ENCODE data around the gene SEL1L3.

DNA sequence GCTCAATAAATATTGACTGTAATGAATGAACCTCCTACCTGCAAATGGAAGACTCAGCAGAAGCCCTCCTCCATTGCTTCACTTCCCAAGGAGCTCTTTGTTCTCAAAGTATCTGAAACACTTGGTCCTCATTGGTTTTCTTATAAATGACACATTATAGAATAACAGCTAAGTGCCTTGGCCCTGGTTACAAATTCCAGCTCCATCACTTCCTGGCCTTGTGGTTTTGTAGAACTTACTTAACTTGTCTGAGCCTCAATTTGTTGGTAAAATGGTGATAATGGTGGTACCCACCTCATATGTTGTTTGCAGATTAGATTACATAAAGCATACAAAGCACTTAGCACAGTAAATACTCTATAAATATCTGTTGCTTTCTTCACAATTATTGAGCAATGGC lies 26.0 kb upstream of the SEL1L3 start:
- TF ChIP-seq KLF16 (IDR thresholded peaks at IDR 0.05) (no peak), MIER1 (IDR thresholded peaks at IDR 0.05; ENCODE audit: low read depth) (no peak), FOXK2 (conservative IDR thresholded peaks at IDR 0.05 in 1 of 2, IDR thresholded peaks at IDR 0.05 in 1 of 2; ENCODE audit: low read depth in 2 of 2) (no peak), SMC3 (conservative IDR thresholded peaks at IDR 0.05; ENCODE audit: insufficient read depth, low read depth, low read length) (no peak), IFI16 (CRISPR knock-in tag; IDR thresholded peaks at IDR 0.05) (no peak), MYC (IDR thresholded peaks at IDR 0.05; ENCODE audit: low read depth, low read length) (no peak), MYC (CRISPR knock-in tag; IDR thresholded peaks at IDR 0.05; ENCODE audit: borderline replicate concordance, low read depth) (no peak), FOXA1 (IDR thresholded peaks at IDR 0.05; ENCODE audit: borderline replicate concordance) (no peak), BCL6 (CRISPR knock-in tag; IDR thresholded peaks at IDR 0.05) (no peak)
